IPS-11a (cell line): Measurements from ENCODE around the gene CX3CL1.

Experiments
- H3K4me3 ChIP-seq: one replicate; pipeline ENCODE4 v1.5.1; 2013; ENCODE audit warnings: low read depth, low read length, control low read depth

CX3CL1 gene

DNA sequence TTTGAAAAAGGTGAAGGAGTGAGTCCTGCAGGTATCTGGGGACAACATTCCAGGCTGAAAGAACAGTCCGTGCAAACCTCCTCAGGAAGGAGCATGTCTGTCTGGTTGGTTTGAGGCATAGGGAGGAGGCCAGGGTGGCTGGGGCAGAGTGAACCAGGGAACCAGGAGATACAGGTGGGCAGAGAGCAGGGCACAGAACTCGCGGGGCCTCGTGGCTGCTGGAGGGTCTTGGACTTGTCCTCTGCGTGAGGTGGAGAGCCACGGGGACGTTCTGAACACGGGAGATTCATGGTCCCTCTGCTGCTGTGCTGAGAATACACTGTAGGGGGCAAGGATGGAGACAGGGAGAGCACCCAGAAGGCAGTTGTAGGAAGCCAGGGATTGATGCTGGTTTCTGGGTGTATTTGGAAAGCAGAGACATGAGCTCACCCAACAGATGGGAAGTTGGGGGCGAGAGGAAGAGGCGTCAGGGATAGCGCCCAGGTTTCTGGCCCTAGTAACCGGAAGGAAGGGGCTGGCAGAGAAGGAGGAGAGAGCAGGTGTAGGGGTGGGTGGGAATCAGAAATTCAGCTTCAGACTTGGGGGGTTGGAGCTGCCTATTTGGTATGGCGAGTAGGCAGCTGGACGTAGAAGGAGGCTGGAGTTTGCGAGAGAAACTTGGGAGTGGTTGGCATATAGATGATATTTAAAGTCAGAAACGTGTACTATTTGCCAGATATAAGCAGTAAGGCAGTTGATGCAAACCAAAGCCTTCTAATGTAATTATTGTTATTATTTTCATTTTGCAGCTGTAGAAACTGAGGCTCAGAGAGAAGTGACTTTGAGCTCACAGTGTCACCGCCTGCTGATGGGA is 31.9 kb downstream of the CX3CL1 start, which contains the start of gene CCL17:
CCL17 (plus strand) TSS at position 803 of the 853 bp plus-strand sequence. CDS start 9,166 bp downstream, outside the sequence.
- H3K4me3 ChIP-seq: no peak within 1 kb of the TSS

DNA sequence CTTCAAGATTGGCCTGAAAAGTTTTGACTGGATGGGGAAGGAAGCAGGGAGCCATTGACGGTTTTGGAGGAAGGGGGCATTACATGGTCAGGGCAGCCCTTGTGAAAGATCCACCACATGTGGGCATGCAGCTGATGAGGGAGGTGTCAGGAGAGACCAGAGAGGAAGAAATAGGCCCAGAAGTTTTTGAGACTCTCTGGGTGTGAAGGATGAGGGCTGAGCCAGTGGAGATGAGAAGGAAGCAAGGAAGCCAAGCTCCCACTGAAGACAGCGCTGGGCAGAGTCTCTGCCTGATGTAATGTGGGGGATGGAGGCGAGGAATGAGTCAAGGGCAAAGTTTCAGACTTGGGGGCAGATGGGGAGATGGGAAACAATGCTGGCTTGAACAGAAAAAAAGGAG is 32.8 kb downstream of the CX3CL1 start:
- H3K4me3 ChIP-seq: no peak overlapping the region

DNA sequence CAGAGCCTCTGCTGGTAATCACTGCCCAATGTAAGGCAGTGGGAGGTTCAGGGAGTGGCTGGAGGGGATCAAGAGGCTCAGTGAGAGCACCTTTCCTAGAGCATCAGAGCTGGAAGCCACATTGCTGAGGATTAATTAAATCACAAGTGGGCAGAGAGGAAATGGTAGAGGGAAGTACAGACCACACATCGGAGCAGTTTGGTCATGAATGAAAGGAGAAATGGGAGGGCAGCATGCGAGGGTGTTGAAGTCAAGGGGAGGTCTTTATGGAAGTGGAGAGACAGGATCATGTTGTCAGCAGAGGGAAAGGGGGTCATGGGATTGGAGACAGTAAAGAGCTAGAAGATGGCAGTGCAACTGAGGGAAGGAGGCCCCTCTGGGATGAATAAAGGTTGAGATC is 34.6 kb downstream of the CX3CL1 start:
- no peak overlapping the region for H3K4me3 ChIP-seq

DNA sequence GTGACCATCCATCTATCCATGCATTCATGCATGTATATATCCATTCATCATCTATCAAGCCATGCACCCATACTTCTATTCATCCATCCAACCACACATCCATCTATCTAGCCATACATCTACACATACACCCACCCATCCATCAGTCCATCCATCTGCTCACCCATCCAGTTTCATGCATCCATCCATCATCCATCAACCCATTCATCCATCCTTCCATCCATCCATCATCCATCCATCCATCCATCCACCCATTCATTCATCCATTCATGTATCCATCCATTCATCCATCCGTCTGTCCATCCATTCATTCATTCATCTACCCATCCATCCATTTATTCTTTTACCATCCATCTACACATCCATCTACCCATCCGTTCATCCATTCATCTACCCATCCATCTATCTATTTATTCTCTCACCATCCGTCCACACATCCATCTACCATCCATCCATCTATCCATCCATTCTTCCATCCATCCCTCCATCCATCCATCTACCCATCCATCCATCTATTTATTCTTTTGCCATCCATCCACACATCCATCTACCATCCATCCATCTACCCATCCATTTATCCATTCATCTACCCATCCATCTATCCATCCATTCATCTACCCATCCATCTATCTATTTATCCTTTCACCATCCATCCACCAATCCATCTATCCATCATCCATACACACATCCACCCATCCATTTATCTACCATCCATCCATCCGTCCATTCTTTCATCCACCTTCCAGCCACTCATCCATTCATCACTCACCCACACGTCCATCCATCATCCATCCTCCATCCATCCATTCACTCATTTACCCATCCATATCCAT is 35.4 kb downstream of the CX3CL1 start:
- H3K4me3 ChIP-seq: no peak overlapping the region

DNA sequence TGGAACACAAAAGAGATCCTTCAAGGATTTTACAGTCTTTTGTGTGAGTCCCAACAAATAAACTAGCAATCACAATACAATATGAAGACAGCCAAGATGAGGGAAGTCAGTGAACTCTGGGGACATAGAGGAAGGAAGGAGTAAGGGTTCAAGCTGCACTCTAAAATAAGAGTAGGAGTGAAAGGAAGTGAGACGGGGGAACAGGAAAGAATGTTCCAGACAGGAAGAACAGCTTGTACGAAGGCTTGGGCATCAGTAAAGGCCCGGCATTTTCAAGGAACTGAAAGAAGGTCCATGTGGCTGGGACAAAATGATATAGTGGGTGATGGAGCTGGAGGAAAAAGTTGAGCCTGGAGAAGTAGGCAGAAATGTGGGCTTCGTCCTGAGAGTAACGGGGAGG is 36.8 kb downstream of the CX3CL1 start:
- H3K4me3 ChIP-seq: no peak overlapping the region

DNA sequence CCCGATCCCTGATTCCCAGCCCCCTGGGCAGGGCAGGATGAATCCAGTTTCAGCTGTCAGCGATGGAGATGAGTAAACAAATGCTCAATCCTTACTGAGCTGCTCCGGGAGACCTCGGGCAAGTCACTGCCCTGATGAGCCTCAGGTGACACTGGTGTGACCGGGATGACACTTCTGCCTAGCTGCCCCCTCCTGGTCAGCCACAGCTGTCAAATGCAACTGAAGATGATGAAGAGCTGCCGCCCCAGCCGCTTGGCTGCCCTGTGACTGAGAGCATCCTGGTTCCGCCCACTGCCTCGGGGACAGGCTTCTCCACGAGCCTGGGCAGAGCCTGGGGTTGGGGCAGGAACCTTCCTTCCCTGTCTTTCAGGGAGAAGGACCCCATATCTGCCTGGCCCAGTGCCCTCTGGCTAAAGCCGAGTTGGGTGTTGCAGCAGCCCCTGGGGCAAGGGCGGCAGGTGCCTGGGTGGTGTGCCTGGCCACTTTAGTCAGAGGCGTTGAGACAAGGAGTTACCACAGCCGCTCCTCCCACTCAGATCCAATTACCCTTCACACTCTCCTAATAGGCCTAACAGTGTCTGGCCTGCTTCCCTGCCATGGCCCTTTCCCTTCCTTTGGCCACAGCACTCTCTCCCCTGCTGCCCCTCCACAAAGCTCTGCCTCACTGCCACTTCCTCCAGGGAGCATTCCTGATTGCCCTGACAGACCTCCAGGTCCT is 37.7 kb downstream of the CX3CL1 start:
- H3K4me3 ChIP-seq: no peak overlapping the region

DNA sequence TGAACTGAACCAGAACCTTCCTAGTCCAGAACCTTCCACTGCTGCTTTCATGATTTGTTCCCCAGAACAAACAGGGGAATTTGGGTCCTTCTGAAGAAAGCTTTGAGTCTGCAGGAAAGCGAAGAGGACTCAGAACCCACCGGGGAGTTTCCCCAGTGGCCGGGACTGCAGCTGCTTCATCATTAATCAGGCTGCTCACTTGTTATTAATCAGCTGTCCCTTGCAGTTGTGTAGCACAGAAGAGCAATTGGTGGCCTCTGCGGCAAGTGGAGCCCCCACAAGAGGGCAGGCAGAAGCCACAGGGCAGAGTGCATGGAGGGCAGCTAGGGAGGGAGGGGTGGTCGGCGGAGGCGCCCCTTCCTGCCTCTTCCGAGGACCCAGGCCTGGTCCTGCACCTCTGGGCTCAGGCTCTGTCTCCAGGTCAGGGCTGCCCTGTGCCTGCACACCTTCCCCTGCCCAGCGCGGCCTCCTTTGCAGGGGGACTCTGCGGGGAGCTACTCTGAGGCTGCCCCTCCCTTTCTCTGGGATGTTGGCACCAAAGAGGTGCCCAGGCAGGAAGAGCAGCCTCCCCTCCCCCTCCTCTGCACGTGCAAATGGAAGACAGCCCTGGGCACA is 39.2 kb downstream of the CX3CL1 start:
- no peak overlapping the region for H3K4me3 ChIP-seq

DNA sequence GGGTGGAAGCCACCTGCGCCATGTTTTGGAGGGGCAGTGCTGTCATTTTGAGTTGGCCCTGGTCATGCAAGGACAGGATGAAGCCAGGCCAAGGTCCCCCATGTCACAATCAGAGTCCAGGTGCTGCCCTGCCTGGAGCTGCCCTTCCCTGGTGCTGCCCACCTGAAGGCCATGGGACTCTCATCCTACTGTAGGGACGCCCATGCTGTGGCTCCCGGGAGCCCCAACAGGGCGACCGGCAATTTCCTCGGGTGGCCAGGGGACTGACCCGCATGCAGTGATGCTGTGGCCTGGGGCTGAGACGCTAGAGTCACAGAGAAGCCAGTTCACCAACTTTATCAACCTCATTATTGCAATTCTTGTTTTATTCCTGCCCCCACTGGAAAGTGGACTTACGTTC is 40.3 kb downstream of the CX3CL1 start:
- H3K4me3 ChIP-seq: no peak overlapping the region

DNA sequence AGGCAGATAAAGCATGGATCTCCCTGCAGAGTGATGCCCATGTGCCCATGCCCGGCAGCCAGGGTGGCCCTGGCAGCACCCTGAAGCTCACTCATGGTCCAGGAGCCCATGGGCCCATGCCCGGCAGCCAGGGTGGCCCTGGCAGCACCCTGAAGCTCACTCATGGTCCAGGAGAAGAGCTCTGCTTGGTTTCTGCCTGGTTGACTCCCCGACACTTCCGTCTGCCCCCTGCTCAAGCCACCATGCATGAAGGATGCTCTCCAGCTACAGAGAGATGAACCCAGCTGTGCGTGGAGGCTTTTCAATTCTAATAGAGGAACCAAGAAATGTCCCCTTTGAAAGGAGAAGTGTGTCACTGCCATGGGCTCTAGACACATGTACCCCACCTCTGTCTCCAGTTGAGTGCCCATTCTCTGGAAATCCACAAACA is 41.0 kb downstream of the CX3CL1 start:
- no peak overlapping the region for H3K4me3 ChIP-seq

DNA sequence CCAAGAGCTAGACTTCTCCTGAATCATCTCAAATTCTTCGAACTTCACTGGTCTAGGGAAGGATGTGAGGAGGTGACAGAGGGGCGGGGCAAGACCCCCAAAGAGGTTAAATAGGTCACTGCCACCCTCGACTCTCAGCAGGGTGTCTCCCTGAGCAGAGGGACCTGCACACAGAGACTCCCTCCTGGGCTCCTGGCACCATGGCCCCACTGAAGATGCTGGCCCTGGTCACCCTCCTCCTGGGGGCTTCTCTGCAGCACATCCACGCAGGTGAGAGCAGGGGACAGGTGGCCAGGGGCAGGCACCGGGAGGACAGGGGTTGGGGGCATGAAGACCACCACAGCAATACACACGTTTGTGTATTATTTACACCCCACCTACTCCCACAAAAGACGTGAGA is 41.4 kb downstream of the CX3CL1 start:
- no peak overlapping the region for H3K4me3 ChIP-seq

DNA sequence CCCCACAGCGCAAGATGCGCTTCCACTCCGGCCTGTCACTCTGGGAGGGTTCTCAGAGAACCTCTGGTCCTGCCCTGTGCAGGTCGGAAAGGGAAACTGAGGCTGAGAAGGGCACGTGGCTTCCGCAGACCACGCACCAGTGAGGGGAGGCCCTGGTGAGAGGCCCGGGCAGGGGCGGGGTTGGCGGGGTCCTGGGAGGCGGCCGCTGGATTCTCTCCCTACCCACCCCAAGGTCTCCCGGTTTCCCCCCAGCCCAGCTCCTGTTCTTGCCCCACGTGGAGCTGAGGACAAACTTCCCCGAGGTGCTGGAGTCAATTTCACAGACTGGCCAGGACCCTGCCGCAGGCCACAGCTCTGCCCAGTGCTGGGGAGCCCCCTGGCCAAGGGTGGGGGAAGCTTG is 43.8 kb downstream of the CX3CL1 start:
- H3K4me3 ChIP-seq: no peak overlapping the region

DNA sequence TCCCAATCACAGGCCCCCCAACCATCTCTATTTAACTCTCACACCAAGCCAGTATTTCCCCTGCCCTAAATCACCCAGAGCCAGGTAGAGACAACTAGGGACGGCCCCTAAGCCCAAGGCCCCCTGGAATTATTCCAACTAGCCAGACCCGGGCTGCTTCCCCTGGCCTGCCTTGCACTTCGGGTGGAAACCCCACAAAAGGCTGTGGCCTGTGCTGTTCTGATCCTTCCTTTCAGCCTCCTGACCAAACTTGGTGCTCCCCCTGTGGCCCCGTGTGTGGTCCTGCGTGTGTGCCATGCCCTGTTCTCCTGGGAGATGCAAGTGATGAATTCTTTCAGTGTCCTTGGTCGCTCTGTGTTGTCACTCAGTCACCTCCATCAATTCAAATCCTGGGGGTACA is 47.2 kb downstream of the CX3CL1 start:
- no peak overlapping the region for H3K4me3 ChIP-seq

DNA sequence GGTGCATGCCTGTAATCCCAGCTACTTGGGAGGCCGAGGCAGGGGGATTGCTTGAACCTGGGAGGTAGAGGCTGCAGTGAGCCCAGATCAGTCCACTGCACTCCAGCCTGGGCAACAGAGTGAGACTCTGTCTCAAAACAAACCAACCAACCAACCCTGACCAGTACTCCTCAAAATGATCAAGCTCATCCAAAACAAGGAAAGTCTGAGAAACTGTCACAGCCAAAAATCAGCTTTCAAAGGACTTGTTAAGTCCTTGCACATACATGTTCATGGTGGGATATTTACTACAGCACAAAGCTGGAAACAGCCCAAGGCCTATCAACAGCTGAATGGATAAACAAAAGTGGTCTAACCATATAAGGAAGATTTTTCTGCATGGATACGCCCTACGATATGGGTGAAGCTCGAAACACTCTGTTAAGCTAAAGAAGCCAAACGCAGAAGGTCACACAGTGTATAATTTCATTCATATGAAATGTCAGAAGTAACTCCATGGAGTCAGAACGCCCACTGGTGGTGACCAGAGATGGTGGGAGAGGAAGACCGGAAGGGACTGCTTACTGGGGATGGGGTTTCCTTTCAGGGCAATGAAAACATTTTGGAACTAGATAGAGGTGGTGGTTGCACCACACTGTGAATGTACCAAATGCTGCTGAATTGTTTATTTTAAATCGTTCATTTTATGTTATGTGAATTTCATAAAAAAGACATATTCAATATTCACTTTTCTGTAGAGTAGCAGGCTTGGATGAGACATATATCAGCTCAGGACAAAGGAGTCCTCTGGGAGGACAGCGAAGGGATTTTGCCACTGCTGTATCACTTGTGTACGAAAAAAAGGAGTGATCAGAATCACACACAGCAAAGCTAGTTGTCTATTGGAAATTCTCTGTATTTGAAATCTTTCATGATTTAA is 50.0 kb downstream of the CX3CL1 start:
- no peak overlapping the region for H3K4me3 ChIP-seq

DNA sequence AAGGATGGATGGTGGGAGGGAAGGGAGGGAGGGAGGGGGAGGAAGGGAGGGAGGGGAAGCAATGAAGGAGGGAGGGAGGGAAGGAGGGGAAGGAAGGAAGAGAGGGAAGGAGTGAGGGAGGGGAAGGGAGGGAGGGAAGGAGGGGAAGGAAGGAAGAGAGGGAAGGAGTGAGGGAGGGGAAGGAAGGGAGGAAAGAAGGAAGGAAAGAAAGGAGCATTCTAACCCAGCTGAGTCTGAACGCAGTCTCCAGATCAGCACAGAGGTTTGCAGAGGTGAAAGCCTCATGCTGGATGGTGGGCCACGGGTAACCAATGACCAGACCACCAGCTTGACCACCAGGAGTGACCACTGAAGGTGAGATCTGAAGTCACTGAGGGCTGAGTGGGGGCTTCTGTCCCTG is 50.9 kb downstream of the CX3CL1 start:
- no peak overlapping the region for H3K4me3 ChIP-seq

DNA sequence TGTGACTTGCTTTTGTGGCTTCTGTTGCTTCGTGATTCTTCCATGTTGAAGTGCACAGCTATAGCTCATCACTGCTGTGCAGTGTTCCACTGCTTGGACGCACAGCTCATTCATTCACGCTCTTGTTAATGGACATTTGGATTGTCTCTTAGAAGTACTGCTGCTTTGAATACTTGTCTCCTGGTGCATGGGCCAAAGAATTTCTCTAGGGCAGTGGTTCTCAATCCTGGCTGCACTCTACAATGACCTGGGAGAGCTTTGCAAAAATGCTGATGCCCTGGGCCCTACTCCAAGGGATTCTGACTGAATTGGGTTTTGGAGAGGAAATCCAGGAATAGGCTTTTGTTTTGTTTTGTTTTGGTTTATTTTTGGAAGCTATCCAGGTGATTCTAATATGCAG is 52.3 kb downstream of the CX3CL1 start:
- H3K4me3 ChIP-seq: no peak overlapping the region

DNA sequence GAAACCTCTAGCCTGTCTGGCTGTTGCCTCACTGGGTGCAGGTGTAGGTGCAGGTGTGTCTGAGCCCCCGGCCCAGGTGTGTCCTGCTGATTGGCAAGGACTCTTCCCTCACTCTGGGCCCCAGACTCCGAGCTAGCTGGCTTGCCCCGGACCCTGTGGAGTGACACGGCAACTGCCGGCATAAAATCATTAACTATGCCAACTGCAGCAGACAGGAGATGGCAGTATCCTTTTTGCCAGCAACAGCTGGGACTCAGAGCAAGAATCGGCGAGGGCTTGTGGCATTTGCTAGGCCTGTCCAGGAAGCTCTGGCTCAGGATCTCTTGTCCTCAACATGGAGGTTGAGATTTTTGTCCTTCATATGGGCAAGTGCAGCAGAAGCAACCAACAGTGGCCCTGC is 54.1 kb downstream of the CX3CL1 start:
- no peak overlapping the region for H3K4me3 ChIP-seq

DNA sequence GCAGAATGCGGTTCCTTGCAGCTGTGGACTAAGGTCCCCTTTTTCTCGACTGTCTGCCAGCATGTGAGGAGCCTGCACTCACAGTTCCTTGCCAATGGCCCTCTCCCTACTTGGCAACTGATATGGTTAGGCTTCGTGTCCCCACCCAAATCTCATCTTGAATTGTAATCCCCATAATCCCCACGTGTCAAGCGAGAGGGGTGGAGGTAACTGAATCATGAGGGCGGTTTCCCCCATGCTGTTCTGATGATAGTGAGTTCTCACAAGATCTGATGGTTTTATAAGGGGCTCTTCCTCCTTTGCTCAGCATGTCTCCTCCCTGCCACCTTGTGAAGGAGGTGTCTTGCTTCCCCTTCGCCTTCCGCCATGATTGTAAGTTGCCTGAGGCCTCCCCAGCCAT is 55.0 kb downstream of the CX3CL1 start:
- H3K4me3 ChIP-seq: no peak overlapping the region

DNA sequence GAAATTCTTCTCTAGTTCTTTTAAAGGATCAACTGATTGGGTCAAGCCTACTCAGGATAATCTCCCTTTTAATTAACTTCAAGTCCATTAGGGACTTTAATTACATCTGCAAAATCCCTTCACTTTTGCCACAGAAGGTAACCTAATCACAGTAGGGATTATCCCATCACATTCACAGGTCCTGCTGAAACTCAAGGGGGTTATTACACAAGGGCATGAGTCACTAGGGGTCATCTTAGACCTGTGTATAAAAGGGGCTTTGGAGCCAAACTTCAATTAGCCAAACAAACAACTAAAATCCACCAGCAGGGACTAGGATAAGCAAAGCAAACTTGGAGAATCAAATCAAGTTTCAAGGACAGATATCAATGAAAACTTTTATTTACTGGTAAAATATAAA is 55.5 kb downstream of the CX3CL1 start:
- H3K4me3 ChIP-seq: no peak overlapping the region

DNA sequence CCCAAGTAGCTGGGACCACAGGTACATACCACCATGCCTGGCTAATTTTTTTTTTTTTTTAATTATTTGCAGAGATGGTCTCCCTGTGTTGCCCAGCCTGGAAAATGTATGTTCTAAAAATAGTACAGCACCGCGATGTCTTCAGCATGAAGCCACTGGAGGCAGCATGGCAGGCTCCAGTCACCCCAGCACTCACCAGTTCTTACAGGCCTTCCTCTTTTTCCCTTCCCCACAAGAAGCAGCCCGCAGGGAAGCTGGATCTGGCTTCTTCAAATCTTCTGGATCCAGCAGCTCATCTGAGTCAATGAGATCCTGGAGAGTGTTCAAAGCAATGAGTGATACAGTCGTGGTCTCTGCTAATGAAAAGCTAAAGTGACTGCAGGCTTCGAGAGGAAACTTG is 58.7 kb downstream of the CX3CL1 start:
- no peak overlapping the region for H3K4me3 ChIP-seq

DNA sequence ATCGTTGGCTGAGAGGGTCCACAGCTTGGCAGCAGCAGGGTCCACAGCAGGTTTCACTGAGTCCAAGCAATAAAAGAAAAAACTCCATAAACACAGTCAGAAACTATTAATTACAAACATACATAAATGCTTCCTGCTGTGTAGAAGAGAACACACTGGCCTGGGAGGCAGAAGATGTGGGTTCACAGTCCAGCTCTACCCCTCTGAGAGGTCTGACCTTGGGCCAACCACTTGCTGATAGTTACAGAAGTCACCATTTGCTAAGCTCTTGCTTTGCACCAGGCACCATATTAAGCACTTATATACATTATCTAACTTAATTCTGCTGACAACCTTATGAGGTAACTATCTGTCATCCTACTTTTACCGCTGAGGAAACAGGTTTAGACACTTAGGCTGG is 60.2 kb downstream of the CX3CL1 start:
- no peak overlapping the region for H3K4me3 ChIP-seq
